ENCODE measurements around the gene TMEM205.

Gene TMEM205

GRCh38 chr19:11295665-11296245 is 50.3 kb downstream of the TMEM205 start, which contains the start of gene TSPAN16:
TSS of gene TSPAN16 (plus strand) at chr19:11296160. CDS start at chr19:11296298, 138 bp downstream.
- DNase-seq = no peak

DNA sequence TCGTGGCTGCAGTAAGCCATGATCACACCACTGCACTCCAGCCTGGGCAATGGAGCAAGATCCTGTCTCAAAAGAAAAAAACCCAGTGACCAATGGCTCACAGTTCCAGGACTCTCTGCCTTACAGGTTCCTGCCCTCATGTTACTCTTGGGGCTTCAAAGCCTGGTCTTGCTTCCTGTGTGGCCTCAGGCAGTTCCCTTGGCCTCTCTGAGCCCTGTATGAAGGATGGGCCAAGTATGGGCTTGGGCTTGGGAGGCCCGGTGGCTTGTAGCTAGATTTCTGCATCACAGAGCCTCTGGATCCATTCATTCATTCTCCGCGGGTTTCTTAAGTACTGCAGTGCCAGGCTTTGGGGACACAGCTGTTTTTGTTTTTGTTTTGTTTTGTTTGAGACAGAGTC is 50.9 kb downstream of the TMEM205 start:
- no peak for DNase-seq

DNA sequence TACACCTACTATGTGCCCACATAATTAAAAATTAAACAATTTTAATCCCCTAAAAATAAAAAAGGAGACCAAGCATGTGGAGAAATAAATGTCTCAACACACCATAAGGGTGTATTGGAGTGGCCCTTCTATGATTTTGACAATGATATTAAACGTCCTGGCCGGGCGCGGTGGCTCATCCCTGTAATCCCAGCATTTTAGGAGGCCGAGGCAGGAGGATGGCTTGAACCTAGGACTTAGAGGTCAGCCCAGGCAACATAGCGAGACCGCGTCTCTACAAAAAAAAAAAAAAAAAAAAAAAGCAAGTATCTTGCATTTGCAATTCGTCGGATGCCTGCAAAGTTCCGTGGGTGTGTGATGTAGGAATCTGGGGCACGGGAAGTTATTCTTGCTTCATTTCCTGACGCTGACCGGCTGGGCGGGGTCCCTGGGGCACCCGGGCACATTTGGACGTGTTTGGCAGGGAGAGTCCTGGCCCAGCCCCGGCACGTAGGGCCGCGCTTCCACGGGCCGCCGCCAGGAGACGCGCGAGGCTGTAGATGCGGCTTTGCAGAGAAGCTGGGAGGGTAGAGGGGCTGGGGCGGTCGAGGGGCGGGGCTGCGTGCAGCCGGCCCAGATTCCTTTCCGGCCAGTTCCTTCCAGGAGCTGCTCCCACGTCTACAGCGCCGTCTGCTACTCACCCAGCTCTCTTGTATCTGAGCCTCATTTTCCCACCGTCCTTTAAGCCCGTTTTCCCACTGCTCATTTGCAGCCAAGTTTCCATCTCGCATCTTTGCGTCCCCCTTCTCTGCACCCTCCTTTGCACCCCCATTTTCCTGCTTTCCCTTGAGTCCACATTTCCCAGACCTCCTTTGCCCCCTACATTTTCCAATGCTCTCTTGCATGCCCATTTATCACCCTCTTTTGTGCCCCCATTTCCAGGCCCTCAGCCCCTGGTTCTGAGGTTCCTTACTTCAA is 52.4 kb downstream of the TMEM205 start:
- DNase-seq = peak; percentile 90

Data from activated CD4-positive, alpha-beta T cell treated with anti-CD3 and anti-CD28 coated beads, Interleukin-2, amount 50 U/mL, for 16 hours (primary cell).